ENCODE results near the gene NCOR1.

- TF ChIP-seq ELF1 (IDR thresholded peaks at IDR 0.05) (no peak), CTCF (IDR thresholded peaks at IDR 0.05) (no peak), SMC3 (IDR thresholded peaks at IDR 0.05; ENCODE audit: low read depth, low read length) (no peak), YY1 (IDR thresholded peaks at IDR 0.05; ENCODE audit: low read depth) (no peak), POLR2AphosphoS5 (IDR thresholded peaks at IDR 0.05; ENCODE audit: low read depth, low read length) (no peak), IRF3 (IDR thresholded peaks at IDR 0.05; ENCODE audit: low read depth, low read length) (no peak)
Observed at GRCh38 chr17:16261049-16261448, 45.7 kb upstream of the NCOR1 start.
